GM18507 (cell line): ENCODE data around the gene FBN2.

ENCODE experiments used
- DNase-seq: peaks from one replicate; pipeline ENCODE4 v3.0.0; 2011; ENCODE audit warnings: low read depth; ENCODE audit not compliant: insufficient read length; ENCODE audit errors: extremely low spot score
- FAIRE-seq: peaks from 2 replicates; lab custom pipeline; 2011; peaks lifted over from hg19 to GRCh38; lab: Jason Lieb, UNC

The FBN2 gene

GRCh38 chr5:128397876-128398275 lies 140.2 kb downstream of the FBN2 start:
- FAIRE-seq (no peak), DNase-seq (no peak)

GRCh38 chr5:128395073-128395472 lies 143.0 kb downstream of the FBN2 start:
- DNase-seq (no peak), FAIRE-seq (no peak)

- FAIRE-seq (no peak), DNase-seq (no peak)
These were observed 154.0 kb downstream of the FBN2 start for GRCh38 chr5:128384068-128384467.

- no peak for DNase-seq
- FAIRE-seq, result no peak
These were observed 157.7 kb downstream of the FBN2 start for GRCh38 chr5:128380337-128380736.

GRCh38 chr5:128378632-128379031 lies 159.4 kb downstream of the FBN2 start:
- DNase-seq, result no peak
- no peak for FAIRE-seq

- FAIRE-seq (no peak), DNase-seq (no peak)
These were observed 159.8 kb downstream of the FBN2 start for GRCh38 chr5:128378196-128378595.

DNA sequence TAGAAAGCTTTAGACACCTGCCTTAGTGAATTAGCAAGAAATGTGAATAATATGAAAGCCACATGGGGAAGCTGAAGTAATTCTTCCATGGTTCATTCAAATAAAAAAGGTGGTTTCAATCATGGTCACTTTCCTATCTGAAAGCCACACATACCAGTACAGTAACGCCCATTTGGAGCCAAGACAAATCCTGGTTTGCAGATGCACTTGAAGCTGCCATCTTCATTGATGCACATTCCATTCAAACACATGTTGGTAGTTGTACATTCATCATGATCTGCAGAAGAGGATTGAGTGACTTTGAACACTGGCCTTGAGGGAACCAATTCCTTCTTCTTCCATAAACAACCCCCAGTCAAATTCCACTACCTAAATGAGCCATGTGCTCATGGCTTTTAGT lies 161.5 kb downstream of the FBN2 start:
- DNase-seq (no peak), FAIRE-seq (no peak)

DNA sequence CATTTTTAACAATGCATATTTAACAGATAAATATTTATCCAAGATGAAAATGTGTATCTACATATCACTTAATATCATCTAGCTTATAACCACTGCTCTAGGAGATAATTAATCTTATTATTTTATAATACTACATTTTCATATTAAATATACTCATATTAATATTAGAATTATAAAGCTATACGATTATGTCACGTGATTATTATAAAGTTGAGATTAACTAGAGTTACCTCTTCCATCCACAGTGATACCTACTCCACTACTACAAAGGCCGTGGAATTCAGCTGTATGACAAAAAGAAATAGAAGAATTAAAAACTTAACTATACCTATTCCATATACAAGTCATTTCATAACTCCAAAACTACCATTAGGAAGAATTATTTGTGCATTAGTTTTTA lies 171.9 kb downstream of the FBN2 start:
- FAIRE-seq, result no peak

GRCh38 chr5:128362370-128362769 lies 175.7 kb downstream of the FBN2 start:
- DNase-seq (no peak), FAIRE-seq (no peak)

More for the DNA sequence above, 171.9 kb downstream of the FBN2 start:
- DNase-seq, result no peak

GRCh38 chr5:128358826-128359225 lies 179.2 kb downstream of the FBN2 start:
- DNase-seq (no peak), FAIRE-seq (no peak)

- FAIRE-seq (no peak), DNase-seq (no peak)
These were observed 180.8 kb downstream of the FBN2 start for GRCh38 chr5:128357226-128357625.

GRCh38 chr5:128355961-128356360 lies 182.1 kb downstream of the FBN2 start:
- DNase-seq, result no peak

GRCh38 chr5:128353441-128354107 lies 184.5 kb downstream of the FBN2 start:
- DNase-seq (no peak), FAIRE-seq (no peak)

More at GRCh38 chr5:128355961-128356360, 182.1 kb downstream of the FBN2 start:
- no peak for FAIRE-seq

- DNase-seq (no peak), FAIRE-seq (no peak)
These were observed 187.3 kb downstream of the FBN2 start for GRCh38 chr5:128350705-128351104.

- FAIRE-seq, result no peak
- DNase-seq, result no peak
These were observed 188.8 kb downstream of the FBN2 start for GRCh38 chr5:128349044-128349858.

DNA sequence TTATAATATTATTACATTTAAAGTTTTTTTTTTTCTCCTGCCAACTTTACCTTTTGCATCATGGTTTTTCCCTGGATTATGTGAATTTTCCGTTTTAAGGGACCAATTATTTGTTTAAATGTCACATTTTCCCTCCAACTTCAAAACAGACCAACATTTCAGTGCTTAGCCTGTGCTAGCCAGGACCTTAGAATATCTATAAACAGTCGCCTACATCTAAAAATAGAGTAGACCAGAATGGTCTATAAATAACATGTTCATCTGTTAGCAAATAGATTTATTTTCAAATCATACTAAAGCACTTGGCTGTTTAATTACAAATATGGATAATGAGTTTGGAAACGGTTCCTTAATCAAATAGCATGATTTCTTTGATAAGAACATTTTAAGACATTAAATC lies 192.0 kb downstream of the FBN2 start:
- FAIRE-seq, result no peak
- no peak for DNase-seq

DNA sequence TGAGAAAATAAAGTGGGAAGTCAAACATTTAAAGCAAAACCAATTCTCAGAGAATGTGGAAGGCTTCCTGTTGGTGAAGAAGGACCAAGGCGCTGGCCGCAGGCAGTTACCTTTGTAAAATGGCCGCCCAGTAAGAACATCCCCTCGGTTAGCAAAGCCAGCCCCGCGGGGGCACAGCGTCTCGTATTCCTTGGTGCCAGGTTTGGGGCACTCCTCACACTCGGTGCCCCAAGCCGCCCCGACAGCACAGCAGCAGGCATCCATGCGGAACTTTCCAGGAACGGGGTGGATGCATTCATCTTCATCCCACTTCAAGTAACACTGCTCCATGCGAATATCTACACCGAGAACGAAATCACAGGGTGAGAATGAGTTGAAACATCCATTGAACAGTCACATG lies 192.8 kb downstream of the FBN2 start:
- DNase-seq (no peak), FAIRE-seq (no peak)

GRCh38 chr5:128343168-128343567 lies 194.9 kb downstream of the FBN2 start:
- DNase-seq (no peak), FAIRE-seq (no peak)

- DNase-seq (no peak), FAIRE-seq (no peak)
These were observed 197.0 kb downstream of the FBN2 start for GRCh38 chr5:128341056-128341455.

- FAIRE-seq, result no peak
- no peak for DNase-seq
These were observed 197.4 kb downstream of the FBN2 start for GRCh38 chr5:128340648-128341047.

GRCh38 chr5:128339585-128339984 lies 198.5 kb downstream of the FBN2 start:
- no peak for FAIRE-seq
- DNase-seq, result no peak
